Fibroblast of mammary gland (primary cell): Measurements from ENCODE around the gene C1orf21.

Source experiments
- DNase-seq: peaks from one replicate; pipeline ENCODE4 v3.0.0-alpha.2; 2010; ENCODE audit warnings: low read depth
- H3K4me3 ChIP-seq: 2 replicates; pipeline ENCODE4 v1.5.1; 2011; ENCODE audit warnings: low read depth, mild to moderate bottlenecking, low read length, moderate library complexity; ENCODE audit not compliant: control insufficient read depth
- TF ChIP-seq, protein P1 (sequence below): conservative IDR thresholded peaks from 2 replicates; pipeline ENCODE4 v1.5.1; 2011; ENCODE audit warnings: low read depth, low read length, inconsistent platforms; ENCODE audit not compliant: control insufficient read depth, insufficient read depth

C1orf21 gene

DNA sequence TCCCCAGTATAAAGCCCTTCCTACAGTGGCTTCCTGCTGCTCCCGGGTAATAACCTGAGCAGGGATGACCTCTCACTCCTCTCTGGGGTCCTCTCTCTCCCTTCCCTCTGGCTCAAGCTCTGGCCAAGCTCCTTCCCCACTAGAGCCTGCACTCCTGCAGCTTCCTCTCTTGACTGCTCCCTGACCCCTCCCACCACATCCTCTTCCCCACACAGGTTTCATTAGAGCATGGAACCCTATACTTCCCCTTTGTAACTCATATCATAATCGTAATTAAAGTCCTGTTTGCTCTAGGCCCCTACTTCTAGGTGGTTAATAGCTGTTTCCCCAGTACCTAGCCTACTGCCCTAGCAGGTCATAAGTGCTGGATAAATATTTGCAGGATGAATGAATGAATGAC lies 146.2 kb downstream of the C1orf21 start:
- no peak overlapping the region for H3K4me3 ChIP-seq
- no peak for DNase-seq
- TF ChIP-seq, protein P1, sequence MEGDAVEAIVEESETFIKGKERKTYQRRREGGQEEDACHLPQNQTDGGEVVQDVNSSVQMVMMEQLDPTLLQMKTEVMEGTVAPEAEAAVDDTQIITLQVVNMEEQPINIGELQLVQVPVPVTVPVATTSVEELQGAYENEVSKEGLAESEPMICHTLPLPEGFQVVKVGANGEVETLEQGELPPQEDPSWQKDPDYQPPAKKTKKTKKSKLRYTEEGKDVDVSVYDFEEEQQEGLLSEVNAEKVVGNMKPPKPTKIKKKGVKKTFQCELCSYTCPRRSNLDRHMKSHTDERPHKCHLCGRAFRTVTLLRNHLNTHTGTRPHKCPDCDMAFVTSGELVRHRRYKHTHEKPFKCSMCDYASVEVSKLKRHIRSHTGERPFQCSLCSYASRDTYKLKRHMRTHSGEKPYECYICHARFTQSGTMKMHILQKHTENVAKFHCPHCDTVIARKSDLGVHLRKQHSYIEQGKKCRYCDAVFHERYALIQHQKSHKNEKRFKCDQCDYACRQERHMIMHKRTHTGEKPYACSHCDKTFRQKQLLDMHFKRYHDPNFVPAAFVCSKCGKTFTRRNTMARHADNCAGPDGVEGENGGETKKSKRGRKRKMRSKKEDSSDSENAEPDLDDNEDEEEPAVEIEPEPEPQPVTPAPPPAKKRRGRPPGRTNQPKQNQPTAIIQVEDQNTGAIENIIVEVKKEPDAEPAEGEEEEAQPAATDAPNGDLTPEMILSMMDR = no peak

DNA sequence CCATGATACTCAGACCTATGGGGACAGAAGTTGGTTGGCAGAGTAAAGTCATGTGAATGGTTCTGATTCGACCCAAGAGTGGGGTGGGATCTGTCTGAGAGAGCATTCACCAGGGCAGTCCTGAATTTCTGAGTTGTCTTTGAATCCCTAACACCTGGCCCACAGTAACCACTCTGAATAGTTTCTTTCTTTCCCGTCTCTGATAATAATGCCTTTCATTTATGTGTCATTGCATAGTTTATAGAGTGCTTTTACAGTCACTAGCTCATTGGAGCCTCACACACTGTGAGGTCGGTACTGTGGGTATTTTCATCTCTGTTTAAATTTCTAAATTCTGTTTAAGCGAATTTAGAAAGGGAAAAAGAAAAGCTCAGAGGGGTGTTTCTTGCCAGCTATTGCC lies 147.1 kb downstream of the C1orf21 start:
- no peak for DNase-seq
- H3K4me3 ChIP-seq = no peak overlapping the region
- TF ChIP-seq, protein P1 = no peak

DNA sequence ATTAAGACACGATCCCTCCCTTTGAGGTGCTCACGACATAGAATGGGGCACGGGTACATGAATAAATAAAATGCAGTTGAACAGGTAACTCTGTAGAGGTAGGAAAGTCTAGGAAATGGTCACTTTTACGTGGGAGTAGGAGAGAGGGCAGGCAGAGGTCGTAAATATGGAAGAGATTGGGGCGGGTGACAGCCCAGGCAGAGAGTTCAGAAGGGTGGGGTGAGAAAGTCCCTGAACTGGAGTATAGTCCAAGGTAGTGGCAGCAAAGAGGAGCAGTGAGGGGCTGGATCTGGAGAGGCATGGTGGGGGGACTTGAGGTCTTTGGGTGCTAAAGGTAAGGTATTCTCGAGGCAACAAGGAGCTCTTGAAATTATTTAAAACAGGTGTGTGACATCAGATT lies 147.9 kb downstream of the C1orf21 start:
- DNase-seq = no peak
- no peak overlapping the region for H3K4me3 ChIP-seq
- TF ChIP-seq, protein P1 = no peak

DNA sequence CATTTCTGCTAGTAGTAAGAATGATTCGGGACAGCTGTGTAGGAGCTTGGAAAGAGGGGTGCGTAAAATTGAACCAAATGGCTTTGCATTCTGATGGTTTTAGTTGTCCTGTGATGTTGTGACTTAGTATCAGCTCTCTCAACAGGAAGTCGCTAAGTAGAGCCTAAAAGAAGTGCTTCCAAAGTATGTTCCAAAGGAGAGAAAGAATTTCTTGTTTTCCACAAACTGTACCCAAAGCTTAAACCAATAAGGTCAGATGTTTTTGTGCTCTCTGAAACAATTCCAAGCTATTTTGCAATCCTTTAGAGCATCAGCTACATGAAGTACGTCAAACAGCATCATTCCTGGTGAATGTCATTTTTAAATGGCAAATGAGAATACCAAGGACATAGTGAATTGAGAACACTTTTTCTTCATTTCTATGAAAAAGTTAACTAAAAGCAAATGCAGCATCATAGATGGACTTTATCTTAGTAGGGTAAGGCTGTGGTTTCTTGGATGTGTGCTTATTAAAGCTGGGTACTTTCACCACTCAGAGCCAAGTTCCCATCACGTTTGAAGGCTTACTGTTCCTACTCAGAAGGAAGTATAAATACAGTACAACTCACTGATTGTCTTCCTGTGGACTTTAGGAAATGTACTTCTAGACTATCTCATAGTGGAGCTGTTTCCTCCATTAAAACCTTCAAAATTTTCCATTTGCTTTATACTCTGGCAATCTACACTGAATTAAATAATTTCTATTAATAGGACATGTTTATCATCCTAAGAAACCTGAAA lies 148.6 kb downstream of the C1orf21 start:
- DNase-seq = peak; percentile 93
- H3K4me3 ChIP-seq = no peak overlapping the region
- TF ChIP-seq, protein P1 = no peak

DNA sequence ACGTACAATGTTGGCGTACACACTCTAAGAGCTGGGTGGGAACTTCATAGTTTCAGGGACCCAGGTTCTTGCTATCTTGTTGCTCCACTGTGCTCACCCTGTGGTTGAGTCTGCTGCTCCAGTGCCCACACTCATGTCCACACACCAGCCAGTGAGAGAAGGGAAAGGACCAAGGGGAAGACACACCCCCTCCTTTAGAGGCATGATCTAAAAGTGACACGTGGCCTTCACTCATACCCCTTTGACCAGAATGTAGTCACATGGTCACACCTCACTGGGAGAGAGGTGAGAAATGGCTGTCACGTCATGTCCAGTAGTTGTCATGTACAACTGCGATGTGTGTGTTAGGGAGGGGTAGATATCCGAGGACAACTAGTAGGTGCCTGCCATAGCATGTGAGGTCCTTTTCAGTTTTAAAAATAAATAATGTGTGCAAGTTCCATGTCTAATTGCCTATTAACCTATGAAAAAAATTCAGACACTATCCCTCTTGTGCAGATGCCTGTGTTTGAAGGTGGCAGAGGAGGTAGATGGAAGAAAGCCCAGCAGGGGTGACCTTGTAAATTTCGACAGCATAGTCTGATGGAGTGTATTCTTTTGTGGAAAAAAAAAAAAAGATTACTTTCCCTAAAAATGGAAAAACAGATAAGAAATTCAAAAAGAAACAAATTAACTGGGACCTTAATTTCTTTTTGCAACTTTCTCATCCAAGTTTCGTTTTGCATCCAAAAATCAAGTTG lies 149.6 kb downstream of the C1orf21 start:
- no peak overlapping the region for H3K4me3 ChIP-seq
- DNase-seq = no peak
- TF ChIP-seq, protein P1 = no peak

DNA sequence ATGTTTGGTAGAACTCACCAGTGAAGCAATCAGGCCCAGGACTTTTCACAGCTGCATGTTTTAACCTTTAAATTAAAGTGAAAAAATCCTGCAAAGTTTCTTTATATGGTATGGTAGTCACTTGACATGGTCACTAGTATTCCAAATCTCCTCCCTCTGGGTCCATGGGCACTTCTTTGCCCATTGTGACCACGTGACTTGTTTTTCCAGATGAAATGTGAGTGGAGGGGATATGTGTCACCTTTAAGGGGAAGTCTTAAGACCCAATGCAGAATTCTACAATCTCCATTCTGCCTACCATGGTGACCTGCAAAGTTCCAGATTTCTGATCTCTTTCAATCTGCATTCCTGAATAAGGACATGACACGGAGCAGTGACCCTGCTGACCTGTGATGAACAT lies 152.8 kb downstream of the C1orf21 start:
- no peak overlapping the region for H3K4me3 ChIP-seq
- no peak for DNase-seq
- TF ChIP-seq, protein P1 = no peak
